HFFc6 (cell line): ENCODE results near the gene PARN. TPM values are rescaled to one million over a fixed set of nuclear protein-coding genes. Genes with fewer than 3 reads are reported as not detected.
"Not testable (repeated sequence)": the region's sequence is repeated elsewhere in the genome, so short reads cannot be mapped to it uniquely, and the experiment has no call there.

ENCODE experiments used
- DNase-seq: peaks from one replicate; pipeline ENCODE4 v3.0.0-alpha.2; 2018
- H3K27ac Mint-ChIP-seq: 2 replicates; pipeline ENCODE4 v1.8.0; 2020; ENCODE audit warnings: mild to moderate bottlenecking, mixed read lengths
- H3K27me3 Mint-ChIP-seq: 2 replicates; pipeline ENCODE4 v1.8.0; 2021; ENCODE audit warnings: mild to moderate bottlenecking, moderate library complexity, mixed read lengths; ENCODE audit not compliant: insufficient read depth
- H3K36me3 Mint-ChIP-seq: 2 replicates; pipeline ENCODE4 v1.8.0; 2021; ENCODE audit warnings: low read depth, mixed read lengths
- H3K4me1 Mint-ChIP-seq: 2 replicates; pipeline ENCODE4 v1.8.0; 2020; ENCODE audit warnings: low read depth, mixed read lengths
- H3K4me3 Mint-ChIP-seq: 2 replicates; pipeline ENCODE4 v1.8.0; 2020; ENCODE audit warnings: mild to moderate bottlenecking, moderate library complexity, mixed read lengths
- H3K9me3 Mint-ChIP-seq: 2 replicates; pipeline ENCODE4 v1.8.0; 2020; ENCODE audit warnings: mild to moderate bottlenecking, mixed read lengths
- total RNA-seq, 6 experiments: library from RNA; stranded (reverse); fragmentation: NEBNext Ultra II Directional; extraction: Animal tissue kit (Norgen Biotek cat#: 25700); gene quantifications; 2 replicates in 1 of 6; 3 replicates in 5 of 6; pipeline ENCODE4 v1.2.3, GENCODE V29; 2021
- TF ChIP-seq, protein P1 (sequence below): fragments of 200-600 bp; sonication (generic); IDR thresholded peaks from 2 replicates; pipeline ENCODE4 v1.5.0; 2021; ENCODE audit warnings: antibody characterized with exemption, mild to moderate bottlenecking

PARN gene
- total RNA-seq, 6 experiments from 2014 or later: 25.5 to 36.1 (median 30.4) TPM

- H3K4me3 Mint-ChIP-seq: no peak overlapping the region
- peaks cover 44% of the 10 kb centered on the region for H3K36me3 Mint-ChIP-seq
- peaks cover 14% of the 10 kb centered on the region for H3K9me3 Mint-ChIP-seq
- no peaks in the 10 kb centered on the region for H3K4me1 Mint-ChIP-seq
- no peak overlapping the region for H3K27ac Mint-ChIP-seq
- H3K27me3 Mint-ChIP-seq: no peaks in the 10 kb centered on the region; the same call in 1 of the 2 replicates
- DNase-seq: no peak
- TF ChIP-seq, protein P1, sequence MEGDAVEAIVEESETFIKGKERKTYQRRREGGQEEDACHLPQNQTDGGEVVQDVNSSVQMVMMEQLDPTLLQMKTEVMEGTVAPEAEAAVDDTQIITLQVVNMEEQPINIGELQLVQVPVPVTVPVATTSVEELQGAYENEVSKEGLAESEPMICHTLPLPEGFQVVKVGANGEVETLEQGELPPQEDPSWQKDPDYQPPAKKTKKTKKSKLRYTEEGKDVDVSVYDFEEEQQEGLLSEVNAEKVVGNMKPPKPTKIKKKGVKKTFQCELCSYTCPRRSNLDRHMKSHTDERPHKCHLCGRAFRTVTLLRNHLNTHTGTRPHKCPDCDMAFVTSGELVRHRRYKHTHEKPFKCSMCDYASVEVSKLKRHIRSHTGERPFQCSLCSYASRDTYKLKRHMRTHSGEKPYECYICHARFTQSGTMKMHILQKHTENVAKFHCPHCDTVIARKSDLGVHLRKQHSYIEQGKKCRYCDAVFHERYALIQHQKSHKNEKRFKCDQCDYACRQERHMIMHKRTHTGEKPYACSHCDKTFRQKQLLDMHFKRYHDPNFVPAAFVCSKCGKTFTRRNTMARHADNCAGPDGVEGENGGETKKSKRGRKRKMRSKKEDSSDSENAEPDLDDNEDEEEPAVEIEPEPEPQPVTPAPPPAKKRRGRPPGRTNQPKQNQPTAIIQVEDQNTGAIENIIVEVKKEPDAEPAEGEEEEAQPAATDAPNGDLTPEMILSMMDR: no peak
Observed at GRCh38 chr16:14576069-14576468, 54.0 kb downstream of the PARN start.

DNA sequence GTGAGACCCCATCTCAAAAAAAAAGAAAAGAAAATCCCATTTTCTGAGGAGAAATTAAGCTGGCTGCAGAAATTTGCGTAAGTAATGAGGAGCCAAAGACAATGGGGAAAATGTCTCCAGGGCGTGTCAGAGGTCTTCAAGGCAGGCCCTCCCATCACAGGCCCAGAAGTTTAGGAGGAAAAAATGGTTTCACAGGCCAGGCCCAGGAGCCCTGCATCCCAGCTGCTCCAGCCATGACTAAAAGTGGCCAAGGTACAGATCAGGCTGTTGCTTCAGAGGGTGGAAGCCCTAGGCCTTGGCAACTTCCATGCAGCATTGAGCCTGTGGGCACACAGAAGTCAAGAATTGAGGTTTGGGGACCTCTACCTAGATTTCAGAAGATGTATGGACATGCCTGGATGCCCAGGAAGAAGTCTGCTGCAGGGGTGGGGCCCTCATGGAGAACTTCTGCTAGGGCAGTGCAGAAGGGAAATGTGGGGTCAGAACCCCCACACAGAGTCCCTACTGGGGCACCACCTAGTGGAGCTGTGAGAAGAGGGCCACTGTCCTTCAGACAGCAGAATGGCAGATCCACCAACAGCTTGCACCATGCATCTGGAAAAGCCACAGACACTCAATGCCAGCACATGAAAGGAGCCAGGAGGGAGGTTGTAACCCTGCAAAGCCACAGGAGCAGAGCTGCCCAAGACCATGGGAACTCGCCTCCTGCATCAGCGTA lies 55.2 kb downstream of the PARN start:
- peaks cover 38% of the 10 kb centered on the region for H3K36me3 Mint-ChIP-seq
- H3K27ac Mint-ChIP-seq, DNase-seq, H3K4me1 Mint-ChIP-seq, H3K27me3 Mint-ChIP-seq, H3K4me3 Mint-ChIP-seq: not testable (repeated sequence)
- H3K9me3 Mint-ChIP-seq: peaks cover 14% of the 10 kb centered on the region

DNA sequence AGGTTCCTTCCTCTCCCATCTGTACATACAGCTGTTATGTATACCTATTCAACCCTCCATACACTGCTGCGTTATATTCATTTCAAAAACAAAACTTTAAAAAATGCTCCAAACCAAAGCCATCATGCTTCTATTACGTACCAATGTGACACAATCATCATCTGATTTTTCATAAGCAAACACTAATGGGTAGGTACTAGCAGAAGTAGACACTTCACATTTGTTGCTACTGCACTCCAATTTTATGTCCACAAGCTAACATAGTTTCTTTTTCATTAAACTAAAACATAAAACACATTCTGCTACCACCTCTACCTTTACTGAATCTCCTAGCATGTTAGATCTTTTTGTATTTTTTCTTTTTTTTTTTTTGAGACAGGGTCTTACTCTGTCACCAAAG lies 57.5 kb downstream of the PARN start:
- no peaks in the 10 kb centered on the region; the same call in 1 of the 2 replicates for H3K27me3 Mint-ChIP-seq
- TF ChIP-seq, protein P1: no peak
- H3K36me3 Mint-ChIP-seq: peaks cover 38% of the 10 kb centered on the region
- no peaks in the 10 kb centered on the region for H3K4me1 Mint-ChIP-seq
- no peak overlapping the region for H3K4me3 Mint-ChIP-seq
- DNase-seq: no peak
- peaks cover 14% of the 10 kb centered on the region for H3K9me3 Mint-ChIP-seq
- H3K27ac Mint-ChIP-seq: no peak overlapping the region

DNA sequence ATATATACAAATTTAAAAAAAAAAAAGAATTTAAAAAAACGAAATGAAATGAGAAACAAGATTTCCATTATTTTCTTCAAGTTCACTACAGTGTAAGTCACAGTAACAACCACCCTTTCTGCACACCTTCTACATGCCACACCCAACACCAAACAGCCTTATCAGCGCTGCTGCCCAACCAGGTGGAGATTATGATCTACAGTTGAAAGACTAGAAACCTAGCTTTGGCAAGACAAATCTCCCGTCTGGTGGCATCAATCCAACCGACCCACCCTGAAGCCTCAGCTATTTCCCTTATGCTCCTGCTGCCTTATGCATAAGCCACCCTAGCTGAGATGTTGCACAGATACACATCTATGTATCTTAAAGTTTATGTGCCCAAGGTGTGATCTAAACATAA lies 60.8 kb downstream of the PARN start:
- TF ChIP-seq, protein P1: no peak
- Mint-ChIP-seq H3K9me3 (no peaks in the 10 kb centered on the region; the same call in 1 of the 2 replicates), H3K4me3 (no peak overlapping the region)

DNA sequence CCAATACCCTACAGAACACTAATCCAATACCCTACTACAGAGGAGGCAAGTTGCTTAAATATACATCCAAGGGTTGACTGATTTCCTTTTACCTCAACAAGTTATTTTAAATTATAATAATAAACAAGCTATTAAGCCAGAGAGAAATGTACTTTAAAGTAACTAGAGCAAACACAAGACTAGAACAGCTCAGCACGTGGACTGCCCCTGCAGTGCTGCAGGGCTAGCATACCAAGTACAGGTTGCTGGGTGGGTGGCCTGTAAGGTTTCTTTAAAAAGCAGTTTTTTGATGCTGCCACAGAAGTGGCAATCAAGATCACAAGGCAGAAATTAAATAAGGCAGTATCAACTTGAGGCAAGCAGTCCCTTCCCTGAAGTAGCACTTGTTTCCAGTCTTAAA lies 63.5 kb downstream of the PARN start:
- Mint-ChIP-seq H3K4me3 (no peak overlapping the region), H3K9me3 (no peaks in the 10 kb centered on the region), H3K4me1 (peaks cover 31% of the 10 kb centered on the region), H3K27me3 (no peaks in the 10 kb centered on the region; the same call in 1 of the 2 replicates), H3K36me3 (peaks cover 6% of the 10 kb centered on the region; the same call in 1 of the 2 replicates), H3K27ac (no peak overlapping the region)
- no peak for DNase-seq
- TF ChIP-seq, protein P1: no peak

More for the DNA sequence above, 60.8 kb downstream of the PARN start:
- Mint-ChIP-seq H3K27ac (no peak overlapping the region), H3K4me1 (peaks cover 23% of the 10 kb centered on the region), H3K27me3 (no peaks in the 10 kb centered on the region), H3K36me3 (peaks cover 8% of the 10 kb centered on the region)
- no peak for DNase-seq

DNA sequence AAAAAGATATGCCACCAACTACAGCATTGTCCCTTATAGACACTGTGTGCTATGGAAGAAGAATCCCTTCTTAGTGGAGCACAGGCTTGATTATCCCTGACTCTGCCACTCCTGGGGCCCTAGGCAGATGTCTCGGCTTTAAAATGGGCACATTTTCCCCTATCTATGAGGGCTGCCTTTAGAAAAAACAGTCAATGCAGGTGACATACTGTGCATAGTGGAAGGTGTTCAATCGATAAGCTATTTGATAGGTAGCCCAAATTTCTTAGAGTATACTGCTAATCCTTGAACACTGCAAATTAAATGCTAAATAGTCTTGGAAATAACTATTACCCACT lies 64.4 kb downstream of the PARN start:
- no peaks in the 10 kb centered on the region for H3K9me3 Mint-ChIP-seq
- no peaks in the 10 kb centered on the region; the same call in 1 of the 2 replicates for H3K27me3 Mint-ChIP-seq
- TF ChIP-seq, protein P1: no peak
- no peak for DNase-seq
- H3K4me3 Mint-ChIP-seq: no peak overlapping the region
- peaks cover 6% of the 10 kb centered on the region; the same call in 1 of the 2 replicates for H3K36me3 Mint-ChIP-seq
- H3K27ac Mint-ChIP-seq: peak overlapping the region; percentile 45; the same call in 1 of the 2 replicates
- peaks cover 31% of the 10 kb centered on the region for H3K4me1 Mint-ChIP-seq
